ENCODE measurements around the gene LCNL1.

The LCNL1 gene

GRCh38 chr9:136960212-136960937, 22.4 kb upstream of the LCNL1 start:
- DNase-seq, result no peak

- no peak for DNase-seq
These were observed 21.9 kb upstream of the LCNL1 start for GRCh38 chr9:136960938-136961275.

GRCh38 chr9:136961279-136962065, 21.3 kb upstream of the LCNL1 start:
- no peak for DNase-seq

- DNase-seq, result no peak
These were observed 20.6 kb upstream of the LCNL1 start for GRCh38 chr9:136962163-136962562.

- DNase-seq, result no peak
These were observed 20.0 kb upstream of the LCNL1 start for GRCh38 chr9:136962701-136963248.

GRCh38 chr9:136963341-136963740, 19.5 kb upstream of the LCNL1 start:
- DNase-seq, result no peak

- DNase-seq, result no peak
These were observed 19.0 kb upstream of the LCNL1 start for GRCh38 chr9:136963751-136964150.

GRCh38 chr9:136964171-136964689, 18.6 kb upstream of the LCNL1 start:
- DNase-seq, result no peak

GRCh38 chr9:136964833-136965422, 17.9 kb upstream of the LCNL1 start:
- no peak for DNase-seq

GRCh38 chr9:136965771-136966484, 16.9 kb upstream of the LCNL1 start:
- peak; percentile 55 to 75 (median 64) for DNase-seq

GRCh38 chr9:136968333-136969127, 14.3 kb upstream of the LCNL1 start:
- DNase-seq, result no peak

GRCh38 chr9:136969150-136969549, 13.6 kb upstream of the LCNL1 start:
- DNase-seq, result no peak

GRCh38 chr9:136969774-136970173, 13.0 kb upstream of the LCNL1 start:
- no peak for DNase-seq

GRCh38 chr9:136970361-136970760, 12.4 kb upstream of the LCNL1 start:
- no peak for DNase-seq

GRCh38 chr9:136971746-136972145, 11.0 kb upstream of the LCNL1 start:
- DNase-seq, result no peak

- DNase-seq, result no peak
These were observed 10.5 kb upstream of the LCNL1 start for GRCh38 chr9:136972335-136972734.

GRCh38 chr9:136972743-136973142, 10.1 kb upstream of the LCNL1 start:
- no peak for DNase-seq

- DNase-seq, result no peak
These were observed 8.9 kb upstream of the LCNL1 start for GRCh38 chr9:136973618-136974617.

- no peak for DNase-seq
These were observed 7.8 kb upstream of the LCNL1 start for GRCh38 chr9:136974817-136975535.

GRCh38 chr9:136975644-136976043, 7.1 kb upstream of the LCNL1 start:
- DNase-seq, result peak in 2 of 4 experiments; percentile 33 to 59

All from suppressor macrophage (primary cell).